MM.1S (cell line): ENCODE results near the gene TJP1.

Experiments used
- DNase-seq: peaks from one replicate; pipeline ENCODE4 v3.0.0-alpha.2; 2015
- H2AFZ ChIP-seq: fragments of 300-600 bp; sonication (generic); 2 replicates; pipeline ENCODE4 v1.6.0; 2016; ENCODE audit warnings: antibody characterized with exemption, low read length
- H3F3A ChIP-seq: fragments of 300-600 bp; sonication (generic); 2 replicates; pipeline ENCODE4 v1.6.1; 2016; ENCODE audit warnings: mild to moderate bottlenecking, antibody characterized with exemption, low read length, moderate library complexity, mixed read lengths; ENCODE audit not compliant: insufficient read depth
- H3K27ac ChIP-seq: fragments of 300-600 bp; sonication (generic); 2 replicates; pipeline ENCODE4 v1.5.1; 2016; ENCODE audit warnings: mild to moderate bottlenecking, low read length
- H3K27me3 ChIP-seq: fragments of 300-600 bp; sonication (generic); replicated peaks from 2 replicates; pipeline ENCODE4 v1.6.0; 2016; ENCODE audit warnings: low read length; ENCODE audit not compliant: insufficient read depth
- H3K36me3 ChIP-seq: fragments of 300-600 bp; sonication (generic); replicated peaks from 2 replicates; pipeline ENCODE4 v1.6.1; 2016; ENCODE audit warnings: mild to moderate bottlenecking, low read length, mixed read lengths; ENCODE audit not compliant: insufficient read depth
- H3K4me1 ChIP-seq: fragments of 300-600 bp; sonication (generic); 2 replicates; pipeline ENCODE4 v1.6.1; 2016; ENCODE audit warnings: low read length, mixed read lengths
- H3K4me2 ChIP-seq: fragments of 300-600 bp; sonication (generic); 2 replicates; pipeline ENCODE4 v1.6.0; 2016; ENCODE audit warnings: low read depth, low read length
- H3K4me3 ChIP-seq: fragments of 300-600 bp; sonication (generic); 2 replicates; pipeline ENCODE4 v1.5.1; 2016; ENCODE audit warnings: low read length, mixed read lengths
- H3K79me2 ChIP-seq: fragments of 300-600 bp; sonication (generic); 2 replicates; pipeline ENCODE4 v1.6.1; 2016; ENCODE audit warnings: mixed run types, low read length, mixed read lengths
- H3K9ac ChIP-seq: fragments of 300-600 bp; sonication (generic); 2 replicates; pipeline ENCODE4 v1.6.1; 2016; ENCODE audit warnings: low read length, mixed read lengths
- H3K9me2 ChIP-seq: fragments of 300-600 bp; sonication (generic); replicated peaks from 2 replicates; pipeline ENCODE4 v1.6.1; 2016; ENCODE audit warnings: mild to moderate bottlenecking, low read length, mixed read lengths; ENCODE audit not compliant: insufficient read depth
- H3K9me3 ChIP-seq: fragments of 300-600 bp; sonication (generic); replicated peaks from 2 replicates; pipeline ENCODE4 v1.6.1; 2016; ENCODE audit warnings: mild to moderate bottlenecking, low read length, mixed read lengths; ENCODE audit not compliant: insufficient read depth
- H4K20me1 ChIP-seq: fragments of 300-600 bp; sonication (generic); 2 replicates; pipeline ENCODE4 v1.6.1; 2016; ENCODE audit warnings: mild to moderate bottlenecking, low read length, moderate library complexity, mixed read lengths; ENCODE audit not compliant: insufficient read depth
- EZH2 ChIP-seq: fragments of 300-600 bp; sonication (generic); optimal IDR thresholded peaks from 2 replicates; pipeline ENCODE3; 2017; ENCODE audit warnings: low read depth, mild to moderate bottlenecking, antibody characterized with exemption, low read length, mixed read lengths
- EZH2phosphoT487 ChIP-seq: fragments of 300-600 bp; sonication (generic); IDR thresholded peaks from 2 replicates; pipeline ENCODE4 v1.6.1; 2018; ENCODE audit warnings: antibody characterized with exemption, low read length
- TF ChIP-seq, protein P1 (sequence below): fragments of 300-600 bp; sonication (generic); IDR thresholded peaks from 2 replicates; pipeline ENCODE4 v1.5.1; 2016; ENCODE audit warnings: antibody characterized with exemption, low read length, mixed read lengths

The TJP1 gene

DNA sequence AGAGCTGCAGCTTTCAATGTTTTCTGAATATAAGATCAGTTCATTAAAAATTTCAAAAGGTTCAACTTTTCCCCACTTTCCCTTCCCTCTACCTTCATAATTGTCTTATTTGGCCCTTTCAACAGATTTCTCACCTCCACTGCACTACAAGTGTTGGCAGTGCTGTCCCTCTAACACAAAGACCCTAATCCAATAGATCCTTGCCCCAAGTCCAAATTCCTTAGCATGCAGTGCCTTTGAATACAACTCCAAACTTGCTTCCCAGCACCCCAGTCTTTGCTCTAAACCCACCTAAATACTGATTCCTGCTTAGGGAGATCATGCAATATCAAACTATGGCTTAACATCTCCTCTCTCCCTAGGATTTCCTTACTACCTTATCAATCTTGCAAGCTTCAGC, 43.9 kb downstream of the TJP1 start:
- no peaks in the 10 kb centered on the region for H3F3A ChIP-seq
- no peaks in the 10 kb centered on the region for H3K27me3 ChIP-seq
- no peaks in the 10 kb centered on the region for H4K20me1 ChIP-seq
- H2AFZ ChIP-seq = no peak overlapping the region
- no peak overlapping the region for H3K9ac ChIP-seq
- H3K9me2 ChIP-seq = no peaks in the 10 kb centered on the region
- no peaks in the 10 kb centered on the region for H3K4me1 ChIP-seq
- no peaks in the 10 kb centered on the region for H3K79me2 ChIP-seq
- H3K4me2 ChIP-seq = no peak overlapping the region
- H3K36me3 ChIP-seq = no peaks in the 10 kb centered on the region
- H3K27ac ChIP-seq = no peak overlapping the region
- H3K4me3 ChIP-seq = no peak overlapping the region
- TF ChIP-seq EZH2phosphoT487 (no peak), EZH2 (no peak)
- TF ChIP-seq, protein P1, sequence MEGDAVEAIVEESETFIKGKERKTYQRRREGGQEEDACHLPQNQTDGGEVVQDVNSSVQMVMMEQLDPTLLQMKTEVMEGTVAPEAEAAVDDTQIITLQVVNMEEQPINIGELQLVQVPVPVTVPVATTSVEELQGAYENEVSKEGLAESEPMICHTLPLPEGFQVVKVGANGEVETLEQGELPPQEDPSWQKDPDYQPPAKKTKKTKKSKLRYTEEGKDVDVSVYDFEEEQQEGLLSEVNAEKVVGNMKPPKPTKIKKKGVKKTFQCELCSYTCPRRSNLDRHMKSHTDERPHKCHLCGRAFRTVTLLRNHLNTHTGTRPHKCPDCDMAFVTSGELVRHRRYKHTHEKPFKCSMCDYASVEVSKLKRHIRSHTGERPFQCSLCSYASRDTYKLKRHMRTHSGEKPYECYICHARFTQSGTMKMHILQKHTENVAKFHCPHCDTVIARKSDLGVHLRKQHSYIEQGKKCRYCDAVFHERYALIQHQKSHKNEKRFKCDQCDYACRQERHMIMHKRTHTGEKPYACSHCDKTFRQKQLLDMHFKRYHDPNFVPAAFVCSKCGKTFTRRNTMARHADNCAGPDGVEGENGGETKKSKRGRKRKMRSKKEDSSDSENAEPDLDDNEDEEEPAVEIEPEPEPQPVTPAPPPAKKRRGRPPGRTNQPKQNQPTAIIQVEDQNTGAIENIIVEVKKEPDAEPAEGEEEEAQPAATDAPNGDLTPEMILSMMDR = no peak
- no peak for DNase-seq
- H3K9me3 ChIP-seq = no peaks in the 10 kb centered on the region

DNA sequence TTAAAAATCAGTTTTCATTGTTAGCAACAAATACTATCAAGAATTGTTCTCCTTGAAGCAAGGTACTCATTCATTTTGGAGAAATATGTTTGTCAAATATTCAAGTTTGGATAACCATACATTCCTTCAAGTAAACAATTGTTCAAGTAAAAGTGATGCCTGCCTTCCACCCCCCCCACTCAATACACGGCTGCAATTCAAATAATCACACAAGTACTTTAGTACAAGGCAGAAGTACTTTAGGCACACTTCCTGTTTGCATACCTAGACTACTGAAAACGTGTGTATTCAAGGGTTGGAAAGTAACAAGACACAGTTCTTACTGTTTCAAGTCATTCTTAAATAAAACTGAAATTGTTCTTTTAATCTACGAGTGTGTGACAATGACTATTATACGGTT, 45.4 kb downstream of the TJP1 start:
- Histone ChIP-seq H3K4me3 (no peak overlapping the region), H3K9ac (no peak overlapping the region), H2AFZ (no peak overlapping the region), H3K27me3 (no peaks in the 10 kb centered on the region), H3K79me2 (no peaks in the 10 kb centered on the region), H3K4me1 (no peaks in the 10 kb centered on the region), H3K9me2 (no peaks in the 10 kb centered on the region), H4K20me1 (no peaks in the 10 kb centered on the region), H3K27ac (no peak overlapping the region), H3K9me3 (no peaks in the 10 kb centered on the region), H3K36me3 (no peaks in the 10 kb centered on the region), H3F3A (no peaks in the 10 kb centered on the region), H3K4me2 (no peak overlapping the region)
- no peak for DNase-seq
- TF ChIP-seq, protein P1 = no peak
- TF ChIP-seq EZH2phosphoT487 (no peak), EZH2 (no peak)

DNA sequence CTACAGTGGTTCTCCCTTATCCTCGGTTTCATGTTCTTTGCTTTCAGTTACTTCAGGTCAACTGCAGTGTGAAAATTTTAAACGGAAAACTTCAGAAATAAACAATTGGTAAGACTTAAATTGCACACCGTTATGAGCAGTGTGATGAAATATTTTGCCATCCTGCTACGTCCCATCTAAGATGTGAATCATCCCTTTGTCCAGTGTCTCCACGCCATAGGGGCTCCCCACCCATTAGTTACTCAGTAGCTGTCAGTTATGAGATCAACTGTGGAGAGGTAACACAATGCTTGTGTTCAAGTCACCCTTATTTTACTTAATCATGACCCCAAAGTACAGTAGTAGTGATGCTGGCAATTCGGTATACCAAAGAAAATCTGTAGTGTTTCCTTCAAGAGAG, 47.4 kb downstream of the TJP1 start:
- H3F3A ChIP-seq = no peaks in the 10 kb centered on the region
- no peaks in the 10 kb centered on the region for H3K4me1 ChIP-seq
- no peak for DNase-seq
- H3K79me2 ChIP-seq = no peaks in the 10 kb centered on the region
- H3K9me2 ChIP-seq = no peaks in the 10 kb centered on the region
- no peaks in the 10 kb centered on the region for H4K20me1 ChIP-seq
- no peak overlapping the region for H3K9ac ChIP-seq
- H3K4me3 ChIP-seq = no peak overlapping the region
- H2AFZ ChIP-seq = no peak overlapping the region
- H3K9me3 ChIP-seq = no peaks in the 10 kb centered on the region
- H3K4me2 ChIP-seq = no peak overlapping the region
- no peak overlapping the region for H3K27ac ChIP-seq
- no peaks in the 10 kb centered on the region for H3K36me3 ChIP-seq
- no peak for TF ChIP-seq EZH2
- TF ChIP-seq, protein P1 = no peak
- TF ChIP-seq EZH2phosphoT487 = no peak
- H3K27me3 ChIP-seq = no peaks in the 10 kb centered on the region
